Hepatocyte (in vitro differentiated cells): ENCODE measurements around the gene CD22. TPM values are rescaled to one million over a fixed set of nuclear protein-coding genes. Genes with fewer than 3 reads are reported as not detected.

Experiments used
- DNase-seq: peaks from one replicate; pipeline ENCODE4 v3.0.0-alpha.2; 2016; ENCODE audit warnings: low spot score
- H2AFZ ChIP-seq: fragments of 200-600 bp; sonication (generic); 2 replicates; pipeline ENCODE4 v1.6.0; 2016; ENCODE audit warnings: antibody characterized with exemption, mild to moderate bottlenecking
- H3K27ac ChIP-seq: fragments of 200-600 bp; sonication (generic); 2 replicates; pipeline ENCODE4 v1.5.1; 2016; ENCODE audit warnings: mild to moderate bottlenecking
- H3K27me3 ChIP-seq: fragments of 200-600 bp; sonication (generic); 2 replicates; pipeline ENCODE4 v1.6.1; 2016
- H3K36me3 ChIP-seq: fragments of 200-600 bp; sonication (generic); replicated peaks from 2 replicates; pipeline ENCODE4 v1.5.1; 2016; ENCODE audit warnings: low read depth; ENCODE audit not compliant: insufficient read depth
- H3K4me1 ChIP-seq: fragments of 200-600 bp; sonication (generic); 2 replicates; pipeline ENCODE4 v1.5.1; 2016; ENCODE audit warnings: mild to moderate bottlenecking, moderate library complexity; ENCODE audit not compliant: insufficient read depth
- H3K4me2 ChIP-seq: fragments of 200-600 bp; sonication (generic); 2 replicates; pipeline ENCODE4 v1.6.0; 2016
- H3K4me3 ChIP-seq: fragments of 200-600 bp; sonication (generic); 2 replicates; pipeline ENCODE4 v1.5.1; 2016; ENCODE audit warnings: mild to moderate bottlenecking
- H3K79me2 ChIP-seq: fragments of 200-600 bp; sonication (generic); 2 replicates; pipeline ENCODE4 v1.6.0; 2017; ENCODE audit warnings: mild to moderate bottlenecking
- H3K9me2 ChIP-seq: fragments of 200-600 bp; sonication (generic); replicated peaks from 2 replicates; pipeline ENCODE4 v1.6.0; 2017; ENCODE audit warnings: mild to moderate bottlenecking; ENCODE audit not compliant: insufficient read depth
- H3K9me3 ChIP-seq: fragments of 200-600 bp; sonication (generic); 2 replicates; pipeline ENCODE4 v1.5.1; 2016; ENCODE audit warnings: low read depth, mild to moderate bottlenecking
- H4K20me1 ChIP-seq: fragments of 200-600 bp; sonication (generic); 2 replicates; pipeline ENCODE4 v1.6.0; 2016; ENCODE audit warnings: mild to moderate bottlenecking; ENCODE audit not compliant: insufficient read depth, poor library complexity, severe bottlenecking
- CTCF ChIP-seq: fragments of 200-600 bp; sonication (generic); IDR thresholded peaks from 2 replicates; pipeline ENCODE4 v1.5.1; 2016; ENCODE audit warnings: antibody characterized with exemption, mild to moderate bottlenecking; ENCODE audit not compliant: poor library complexity
- EZH2 ChIP-seq: fragments of 200-600 bp; sonication (generic); IDR thresholded peaks from 2 replicates; pipeline ENCODE4 v1.6.1; 2016; ENCODE audit warnings: antibody characterized with exemption, mild to moderate bottlenecking, borderline replicate concordance
- EZH2phosphoT487 ChIP-seq: fragments of 200-600 bp; sonication (generic); IDR thresholded peaks from one replicate; pipeline ENCODE4 v1.6.1; 2018; ENCODE audit warnings: antibody characterized with exemption, mild to moderate bottlenecking, low read depth, moderate library complexity; ENCODE audit not compliant: unreplicated experiment, severe bottlenecking
- WGBS: methylation state at CpG from one replicate; pipeline ENCODE4 v1.1.6; 2016; ENCODE audit warnings: low lambda C conversion rate; ENCODE audit errors: missing lambda C conversion rate; 5-methylcytosine and 5-hydroxymethylcytosine counted together
- polyA plus RNA-seq: library from polyadenylated mRNA; unstranded; fragments of >200 nt; fragmentation: Nextera tagmentation; extraction: Ambion mirVana; gene quantifications from 2 replicates; pipeline ENCODE4 v1.2.1, GENCODE V29; 2016
- total RNA-seq: library from RNA; depleted of rRNA; stranded (reverse); fragments of >200 nt; gene quantifications from 2 replicates; pipeline ENCODE4 v1.2.3, GENCODE V29; 2014

CD22 gene
- total and polyA plus RNA-seq, 2 experiments from 2014 or later, result 1.6 TPM; not detected in 1

DNA sequence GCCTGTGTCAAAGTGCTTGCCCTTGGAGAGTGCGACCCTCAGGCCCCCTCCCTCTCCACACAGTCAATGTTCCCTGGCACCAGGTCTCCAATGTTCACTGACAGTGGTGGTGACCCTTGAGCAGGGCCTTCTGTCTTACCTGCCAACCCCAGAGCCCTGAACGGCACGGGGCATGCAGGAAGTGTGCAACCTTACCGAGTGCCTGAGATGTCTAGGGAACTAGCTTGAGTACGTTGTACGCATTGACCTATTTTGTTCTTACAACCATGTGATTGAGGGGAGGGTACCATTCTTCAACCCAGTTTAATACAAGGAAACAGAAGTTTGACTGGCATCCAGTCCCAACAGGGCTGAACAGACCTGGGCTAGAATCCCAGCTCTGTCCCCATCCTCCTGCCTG is 23.8 kb upstream of the CD22 start:
- H2AFZ ChIP-seq, result no peak overlapping the region

GRCh38 chr19:35306473-35307246 is 22.3 kb upstream of the CD22 start:
- no peaks in the 10 kb centered on the region for H3K9me2 ChIP-seq
- H3K4me3 ChIP-seq, result no peak overlapping the region
- no peaks in the 10 kb centered on the region for H4K20me1 ChIP-seq
- H3K4me2 ChIP-seq, result no peak overlapping the region
- DNase-seq, result no peak
- H3K27ac ChIP-seq, result no peak overlapping the region
- no peaks in the 10 kb centered on the region for H3K79me2 ChIP-seq
- peaks cover 23% of the 10 kb centered on the region for H3K4me1 ChIP-seq
- no peaks in the 10 kb centered on the region for H3K9me3 ChIP-seq
- no peaks in the 10 kb centered on the region for H3K27me3 ChIP-seq
- H2AFZ ChIP-seq, result no peak overlapping the region
- TF ChIP-seq EZH2 (no peak), CTCF (peak; percentile 38), EZH2phosphoT487 (no peak)
- H3K36me3 ChIP-seq, result no peaks in the 10 kb centered on the region
- WGBS, result 82% methylated on average over 20 of the region's 20 CpGs

More for the DNA sequence above, 23.8 kb upstream of the CD22 start:
- H3K36me3 ChIP-seq, result no peaks in the 10 kb centered on the region
- WGBS, result 86% methylated on average over 6 of the region's 6 CpGs
- H3K79me2 ChIP-seq, result no peaks in the 10 kb centered on the region
- no peaks in the 10 kb centered on the region for H3K9me3 ChIP-seq
- peaks cover 19% of the 10 kb centered on the region for H3K4me1 ChIP-seq
- no peaks in the 10 kb centered on the region for H3K27me3 ChIP-seq
- DNase-seq, result no peak
- no peak overlapping the region for H3K27ac ChIP-seq
- no peak overlapping the region for H3K4me3 ChIP-seq
- no peaks in the 10 kb centered on the region for H4K20me1 ChIP-seq
- H3K4me2 ChIP-seq, result no peak overlapping the region
- no peaks in the 10 kb centered on the region for H3K9me2 ChIP-seq
- no peak for TF ChIP-seq EZH2

GRCh38 chr19:35307931-35308330 is 21.1 kb upstream of the CD22 start:
- Histone ChIP-seq H3K4me3 (no peak overlapping the region), H3K36me3 (no peaks in the 10 kb centered on the region), H3K9me2 (no peaks in the 10 kb centered on the region), H3K79me2 (no peaks in the 10 kb centered on the region), H4K20me1 (no peaks in the 10 kb centered on the region), H3K4me2 (no peak overlapping the region), H3K27ac (no peak overlapping the region), H3K27me3 (no peaks in the 10 kb centered on the region), H3K9me3 (no peaks in the 10 kb centered on the region), H2AFZ (no peak overlapping the region), H3K4me1 (peaks cover 27% of the 10 kb centered on the region)
- DNase-seq, result no peak
- TF ChIP-seq EZH2phosphoT487 (no peak), EZH2 (no peak), CTCF (no peak)
- WGBS, result 55% methylated on average over 10 of the region's 10 CpGs

GRCh38 chr19:35308910-35309309 is 20.1 kb upstream of the CD22 start:
- H3K9me3 ChIP-seq, result no peaks in the 10 kb centered on the region
- peak overlapping the region; percentile 59 for H3K4me2 ChIP-seq
- no peaks in the 10 kb centered on the region for H3K36me3 ChIP-seq
- TF ChIP-seq EZH2phosphoT487 (no peak), CTCF (no peak), EZH2 (no peak)
- no peak overlapping the region for H3K4me3 ChIP-seq
- WGBS, result 77% methylated on average over 7 of the region's 7 CpGs
- H3K27me3 ChIP-seq, result no peaks in the 10 kb centered on the region
- DNase-seq, result no peak
- no peaks in the 10 kb centered on the region for H4K20me1 ChIP-seq
- H3K79me2 ChIP-seq, result no peaks in the 10 kb centered on the region
- H2AFZ ChIP-seq, result no peak overlapping the region
- H3K27ac ChIP-seq, result peak overlapping the region; percentile 69
- H3K9me2 ChIP-seq, result no peaks in the 10 kb centered on the region
- H3K4me1 ChIP-seq, result peaks cover 27% of the 10 kb centered on the region
